A673 (cell line): ENCODE data around the gene ALDH1L1. TPM values are rescaled to one million over a fixed set of nuclear protein-coding genes. Genes with fewer than 3 reads are reported as not detected.

Experiments
- BruUV-seq: library from RNA; stranded (reverse); fragments of 400-500 nt; replicated peaks from 2 replicates; lab custom pipeline; 2021; lab: Mats Ljungman, UMichigan
- CTCF ChIA-PET: fragments of 300-600 bp; sonication (Branson Sonifier 250); formaldehyde crosslinking; loops from one replicate; lab custom pipeline; 2022; ENCODE audit warnings: antibody characterized with exemption; lab: Charles Lee
- POLR2A ChIA-PET: fragments of 300-600 bp; sonication (Branson Sonifier 250); formaldehyde crosslinking; loops from one replicate; lab custom pipeline; 2022; ENCODE audit warnings: antibody characterized with exemption; ENCODE audit not compliant: low non-redundant PET; lab: Charles Lee
- DNase-seq: peaks from one replicate; pipeline ENCODE4 v3.0.0-alpha.2; 2015; ENCODE audit warnings: low spot score
- H3K27ac ChIP-seq: fragments of 200-600 bp; sonication (generic); 2 replicates; pipeline ENCODE4 v1.5.1; 2016; ENCODE audit warnings: mixed run types, low read depth, mild to moderate bottlenecking, mixed read lengths, antibody characterized with exemption, low read length; ENCODE audit not compliant: poor library complexity, severe bottlenecking
- H3K27me3 ChIP-seq: fragments of 200-600 bp; sonication (generic); replicated peaks from 2 replicates; pipeline ENCODE4 v1.6.1; 2017; ENCODE audit warnings: mixed run types, low read depth, mild to moderate bottlenecking, mixed read lengths, antibody characterized with exemption, low read length; ENCODE audit not compliant: insufficient read depth, poor library complexity
- H3K36me3 ChIP-seq: fragments of 200-600 bp; sonication (generic); 2 replicates; pipeline ENCODE4 v1.6.1; 2016; ENCODE audit warnings: mixed run types, mild to moderate bottlenecking, mixed read lengths, antibody characterized with exemption, low read length; ENCODE audit not compliant: insufficient read depth, poor library complexity, severe bottlenecking
- H3K4me1 ChIP-seq: fragments of 200-600 bp; sonication (generic); 2 replicates; pipeline ENCODE4 v1.6.1; 2017; ENCODE audit warnings: mixed run types, mild to moderate bottlenecking, mixed read lengths, antibody characterized with exemption, low read length; ENCODE audit not compliant: insufficient read depth, poor library complexity, severe bottlenecking
- H3K4me3 ChIP-seq: fragments of 200-600 bp; sonication (generic); 2 replicates; pipeline ENCODE4 v1.5.1; 2016; ENCODE audit warnings: low read depth, mixed run types, mild to moderate bottlenecking, mixed read lengths, low read length; ENCODE audit not compliant: poor library complexity, severe bottlenecking
- H3K9me3 ChIP-seq: fragments of 200-600 bp; sonication (generic); 2 replicates; pipeline ENCODE4 v1.6.1; 2016; ENCODE audit warnings: mixed run types, low read depth, mild to moderate bottlenecking, mixed read lengths, antibody characterized with exemption, low read length; ENCODE audit not compliant: poor library complexity, severe bottlenecking
- EZH2 ChIP-seq: fragments of 200-600 bp; sonication (generic); IDR thresholded peaks from 2 replicates; pipeline ENCODE4 v1.6.1; 2017; ENCODE audit warnings: borderline replicate concordance, low read depth, mild to moderate bottlenecking, mixed read lengths, antibody characterized with exemption, low read length; ENCODE audit not compliant: poor library complexity, severe bottlenecking
- intact Hi-C: fragments of 100-400 bp; cut with micrococcal nuclease; formaldehyde crosslinking; loops from one replicate; pipeline ENCODE4 v1.10.0; 2022; ENCODE audit not compliant: unreplicated experiment
- total RNA-seq: library from RNA; stranded (reverse); gene quantifications from 2 replicates; pipeline ENCODE4 v1.2.3, GENCODE V29; 2021
- TF ChIP-seq, protein P1 (sequence below): fragments of 300-800, 200-600 bp; sonication (generic); conservative IDR thresholded peaks from 2 replicates; pipeline ENCODE4 v1.5.1; 2017; ENCODE audit warnings: low read depth, mild to moderate bottlenecking, antibody characterized with exemption, low read length, moderate library complexity, mixed read lengths

The ALDH1L1 gene
- total RNA-seq, 1 experiment from 2014 or later: 16.9 TPM

GRCh38 chr3:126179825-126180476 is 435 bp downstream of the ALDH1L1 start:
- H3K9me3 ChIP-seq: no peaks in the 10 kb centered on the region
- intact Hi-C loops: no loop called here
- DNase-seq: peak; percentile 86
- TF ChIP-seq, protein P1, sequence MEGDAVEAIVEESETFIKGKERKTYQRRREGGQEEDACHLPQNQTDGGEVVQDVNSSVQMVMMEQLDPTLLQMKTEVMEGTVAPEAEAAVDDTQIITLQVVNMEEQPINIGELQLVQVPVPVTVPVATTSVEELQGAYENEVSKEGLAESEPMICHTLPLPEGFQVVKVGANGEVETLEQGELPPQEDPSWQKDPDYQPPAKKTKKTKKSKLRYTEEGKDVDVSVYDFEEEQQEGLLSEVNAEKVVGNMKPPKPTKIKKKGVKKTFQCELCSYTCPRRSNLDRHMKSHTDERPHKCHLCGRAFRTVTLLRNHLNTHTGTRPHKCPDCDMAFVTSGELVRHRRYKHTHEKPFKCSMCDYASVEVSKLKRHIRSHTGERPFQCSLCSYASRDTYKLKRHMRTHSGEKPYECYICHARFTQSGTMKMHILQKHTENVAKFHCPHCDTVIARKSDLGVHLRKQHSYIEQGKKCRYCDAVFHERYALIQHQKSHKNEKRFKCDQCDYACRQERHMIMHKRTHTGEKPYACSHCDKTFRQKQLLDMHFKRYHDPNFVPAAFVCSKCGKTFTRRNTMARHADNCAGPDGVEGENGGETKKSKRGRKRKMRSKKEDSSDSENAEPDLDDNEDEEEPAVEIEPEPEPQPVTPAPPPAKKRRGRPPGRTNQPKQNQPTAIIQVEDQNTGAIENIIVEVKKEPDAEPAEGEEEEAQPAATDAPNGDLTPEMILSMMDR: no peak
- H3K4me1 ChIP-seq: peaks cover 15% of the 10 kb centered on the region
- H3K36me3 ChIP-seq: no peaks in the 10 kb centered on the region
- peak overlapping the region; percentile 74 for H3K27ac ChIP-seq
- no TSS peak for BruUV-seq
- ChIA-PET POLR2A (no interaction called here), CTCF (interaction anchor here (0.7 kb wide), 1 partner anchor 1395 kb away, joined by 3 read pairs; no protein-coding TSS in a partner anchor)
- H3K27me3 ChIP-seq: no peaks in the 10 kb centered on the region
- peak overlapping the region; percentile 73 for H3K4me3 ChIP-seq

DNA sequence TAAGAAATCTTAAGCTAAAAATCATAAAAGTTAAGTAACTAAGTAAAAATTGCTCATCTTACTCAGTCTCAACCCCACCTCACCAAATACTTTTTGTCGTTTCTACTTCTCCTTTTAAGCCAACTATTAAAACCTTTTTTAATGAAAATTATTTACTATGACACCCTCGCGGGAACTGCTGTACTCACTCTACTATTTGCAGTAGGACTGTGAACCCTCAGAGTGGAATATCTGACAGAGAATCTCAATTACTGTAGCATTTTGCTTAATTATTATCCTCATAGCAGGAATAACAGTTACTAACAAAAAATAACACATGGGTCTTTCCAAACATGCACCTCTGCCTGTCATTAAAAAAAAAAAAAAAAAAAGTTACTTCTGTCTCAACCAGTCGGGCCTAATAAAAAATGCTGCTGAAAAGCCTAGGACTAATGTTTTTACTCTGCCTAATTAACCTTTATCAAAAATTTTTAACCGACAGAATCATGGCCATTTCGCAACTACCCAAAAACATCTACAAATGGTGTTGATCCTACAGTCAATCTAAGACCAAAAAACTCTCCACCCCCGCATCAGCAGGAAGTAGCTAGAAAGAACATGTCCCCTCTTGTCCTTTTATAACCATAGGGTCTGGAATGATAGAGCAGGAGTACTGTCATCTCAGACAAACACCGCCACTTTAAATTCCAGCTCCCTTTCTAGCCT is 10.2 kb downstream of the ALDH1L1 start:
- TSS peak; percentile 59 for BruUV-seq
- no peaks in the 10 kb centered on the region for H3K36me3 ChIP-seq
- peak overlapping the region; percentile 89 for H3K27ac ChIP-seq
- ChIA-PET POLR2A (interaction anchor here (1.0 kb wide), 1 partner anchor 38 kb away, joined by 3 read pairs; no protein-coding TSS in a partner anchor), CTCF (no interaction called here)
- no peaks in the 10 kb centered on the region for H3K9me3 ChIP-seq
- TF ChIP-seq EZH2: no peak
- TF ChIP-seq, protein P1: no peak
- peaks cover 47% of the 10 kb centered on the region for H3K4me1 ChIP-seq
- peak overlapping the region; percentile 11 for H3K4me3 ChIP-seq
- intact Hi-C loops: no loop called here
- no peaks in the 10 kb centered on the region for H3K27me3 ChIP-seq
- DNase-seq: peak; percentile 79

DNA sequence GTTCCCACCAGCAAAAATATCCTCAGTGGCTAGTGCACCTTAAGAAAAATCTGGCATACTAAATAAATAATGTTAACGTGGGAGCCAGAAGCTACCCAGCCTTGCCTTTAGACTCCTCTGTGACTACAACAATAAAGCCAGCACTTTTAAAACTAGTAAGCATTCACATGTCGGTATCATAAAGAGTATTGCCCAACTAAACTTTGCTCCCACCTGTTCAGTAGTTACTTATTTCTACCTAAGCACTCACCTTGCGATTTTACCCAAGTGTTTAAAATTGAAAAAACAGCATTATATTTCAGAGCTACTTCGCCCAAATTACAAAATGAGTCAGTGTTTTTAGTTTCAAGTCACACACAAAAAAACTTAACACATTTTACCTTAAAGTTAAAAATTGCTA is 12.8 kb downstream of the ALDH1L1 start:
- peaks cover 50% of the 10 kb centered on the region for H3K4me1 ChIP-seq
- no TSS peak for BruUV-seq
- H3K27ac ChIP-seq: peak overlapping the region; percentile 89
- TF ChIP-seq, protein P1: no peak
- TF ChIP-seq EZH2: no peak
- H3K36me3 ChIP-seq: no peaks in the 10 kb centered on the region
- DNase-seq: peak; percentile 37
- no peaks in the 10 kb centered on the region for H3K9me3 ChIP-seq
- intact Hi-C loops: no loop called here
- ChIA-PET POLR2A (no interaction called here), CTCF (no interaction called here)
- no peaks in the 10 kb centered on the region for H3K27me3 ChIP-seq
- peak overlapping the region; percentile 16 for H3K4me3 ChIP-seq
